Measurements from ENCODE around the gene CCL19. TPM values are rescaled to one million over a fixed set of nuclear protein-coding genes. Genes with fewer than 3 reads are reported as not detected.

The CCL19 gene
- total and polyA plus RNA-seq, 2 donors (not counting 3 experiments of a cell fraction or from before 2014, with no cell fraction given): not detected

GRCh38 chr9:34658461-34658860 lies 32.6 kb downstream of the CCL19 start:
- no peak overlapping the region for H3K4me3 ChIP-seq (replicated peaks in 1 of 3; ENCODE audit: insufficient read depth in 1 of 3, low read depth in 1 of 3, low read length in 3 of 3)
- H3K9me3 ChIP-seq (replicated peaks; ENCODE audit: control insufficient read depth, insufficient read depth, low read length): no peaks in the 10 kb centered on the region
- FAIRE-seq (no peak), DNase-seq (ENCODE audit: low read depth, low spot score) (no peak)
- BruUV-seq (replicated peaks): no TSS peak
- no peak overlapping the region for H3K9ac ChIP-seq (replicated peaks; ENCODE audit: extremely low read depth, insufficient read depth, low read length)
- H2AFZ ChIP-seq (ENCODE audit: low read depth, low read length): no peak overlapping the region
- H3K27me3 ChIP-seq (ENCODE audit: control insufficient read depth in 2 of 2, insufficient read depth in 2 of 2, low read length in 2 of 2): no peaks in the 10 kb centered on the region
- no peaks in the 10 kb centered on the region for H3K36me3 ChIP-seq (ENCODE audit: control insufficient read depth in 2 of 2, extremely low read depth in 1 of 2, insufficient read depth in 2 of 2, low read length in 2 of 2)
- no peaks in the 10 kb centered on the region for H3K9me1 ChIP-seq (replicated peaks; ENCODE audit: control insufficient read depth, extremely low read depth, insufficient read depth, low read length)
- dilution Hi-C loops (cut with MboI; ENCODE audit: extremely low pct_ligation_motif_present, low sequenced_read_pairs) (no loop called here), intact Hi-C loops (cut with micrococcal nuclease) (no loop called here)
- H3K4me2 ChIP-seq (ENCODE audit: insufficient read depth, low read length): no peak overlapping the region
- ChIA-PET POLR2A (no interaction called here), CTCF (interaction anchor here (1.6 kb wide), 1 partner anchor 44 kb away, joined by 5 read pairs; no protein-coding TSS in a partner anchor)
- no peaks in the 10 kb centered on the region for H3K79me2 ChIP-seq (ENCODE audit: control insufficient read depth, insufficient read depth, low read length)
- H4K20me1 ChIP-seq (replicated peaks; ENCODE audit: control insufficient read depth, extremely low read depth, insufficient read depth, low read length): no peaks in the 10 kb centered on the region
- TF ChIP-seq FOS (IDR thresholded peaks at IDR 0.05; ENCODE audit: borderline replicate concordance, insufficient read depth, low read length) (no peak), JUN (IDR thresholded peaks at IDR 0.05; ENCODE audit: borderline replicate concordance, insufficient read depth, insufficient read length, low read depth) (no peak)
- peaks cover 1% of the 10 kb centered on the region for H3K4me1 ChIP-seq (ENCODE audit: control insufficient read depth, extremely low read depth, insufficient read depth, low read length)
- H3K27ac ChIP-seq (ENCODE audit: insufficient read depth, low read depth, low read length): no peak overlapping the region

GRCh38 chr9:34656992-34657391 lies 34.1 kb downstream of the CCL19 start:
- FAIRE-seq: no peak
- no peaks in the 10 kb centered on the region for H3K9me1 ChIP-seq (replicated peaks; ENCODE audit: control insufficient read depth, extremely low read depth, insufficient read depth, low read length)
- no peak overlapping the region for H2AFZ ChIP-seq (ENCODE audit: low read depth, low read length)
- no peak overlapping the region for H3K4me2 ChIP-seq (ENCODE audit: insufficient read depth, low read length)
- peaks cover 16% of the 10 kb centered on the region for H3K4me1 ChIP-seq (ENCODE audit: control insufficient read depth, extremely low read depth, insufficient read depth, low read length)
- intact Hi-C loops (cut with micrococcal nuclease): no loop called here
- BruUV-seq (replicated peaks): no TSS peak
- H3K9me3 ChIP-seq (replicated peaks; ENCODE audit: control insufficient read depth, insufficient read depth, low read length): no peaks in the 10 kb centered on the region
- no peaks in the 10 kb centered on the region for H3K27me3 ChIP-seq (ENCODE audit: control insufficient read depth in 2 of 2, insufficient read depth in 2 of 2, low read length in 2 of 2)
- no peak overlapping the region for H3K9ac ChIP-seq (replicated peaks; ENCODE audit: extremely low read depth, insufficient read depth, low read length)
- no peaks in the 10 kb centered on the region for H3K36me3 ChIP-seq (ENCODE audit: control insufficient read depth in 2 of 2, extremely low read depth in 1 of 2, insufficient read depth in 2 of 2, low read length in 2 of 2)
- dilution Hi-C loops (cut with MboI; ENCODE audit: extremely low pct_ligation_motif_present, low sequenced_read_pairs): no loop called here
- no peak overlapping the region for H3K4me3 ChIP-seq (replicated peaks in 1 of 3; ENCODE audit: insufficient read depth in 1 of 3, low read depth in 1 of 3, low read length in 3 of 3)
- H3K27ac ChIP-seq (ENCODE audit: insufficient read depth, low read depth, low read length): no peak overlapping the region
- ChIA-PET CTCF (interaction anchor here (0.6 to 1.2 kb wide), 3 partner anchors 10 to 44 kb away, joined by 3 to 4 read pairs (median 3); partner anchors contain the start of gene GALT), POLR2A (no interaction called here)
- TF ChIP-seq FOS (IDR thresholded peaks at IDR 0.05; ENCODE audit: borderline replicate concordance, insufficient read depth, low read length) (no peak), GATA2 (IDR thresholded peaks at IDR 0.05; ENCODE audit: insufficient read depth, insufficient read length, low read depth, low read length) (no peak), JUN (IDR thresholded peaks at IDR 0.05; ENCODE audit: borderline replicate concordance, insufficient read depth, insufficient read length, low read depth) (no peak), EZH2 (IDR thresholded peaks at IDR 0.05; ENCODE audit: borderline replicate concordance, low read depth, low read length, severe bottlenecking) (no peak), CTCF (IDR thresholded peaks at IDR 0.05; ENCODE audit: extremely low read depth in 1 of 2, insufficient read depth in 1 of 2, low read depth in 1 of 2, low read length in 2 of 2) (no peak), POLR2AphosphoS5 (IDR thresholded peaks at IDR 0.05; ENCODE audit: insufficient read depth, low read depth, low read length) (no peak), POLR2A (IDR thresholded peaks at IDR 0.05; ENCODE audit: low read depth, low read length) (no peak), MYC (IDR thresholded peaks at IDR 0.05; ENCODE audit: low read depth, low read length) (no peak)
- TF ChIP-seq, protein P1, sequence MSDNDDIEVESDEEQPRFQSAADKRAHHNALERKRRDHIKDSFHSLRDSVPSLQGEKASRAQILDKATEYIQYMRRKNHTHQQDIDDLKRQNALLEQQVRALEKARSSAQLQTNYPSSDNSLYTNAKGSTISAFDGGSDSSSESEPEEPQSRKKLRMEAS (IDR thresholded peaks at IDR 0.05; ENCODE audit: insufficient read depth, insufficient read length): no peak
- no peak for DNase-seq (ENCODE audit: low read depth, low spot score)
- H4K20me1 ChIP-seq (replicated peaks; ENCODE audit: control insufficient read depth, extremely low read depth, insufficient read depth, low read length): no peaks in the 10 kb centered on the region
- H3K79me2 ChIP-seq (ENCODE audit: control insufficient read depth, insufficient read depth, low read length): no peaks in the 10 kb centered on the region

Data from endothelial cell of umbilical vein (primary cell).